Measurements from ENCODE around the gene PDE10A. TPM values are rescaled to one million over a fixed set of nuclear protein-coding genes. Genes with fewer than 3 reads are reported as not detected.

PDE10A gene
- total and polyA plus RNA-seq, 4 experiments from 2014 or later, result not detected

- Histone ChIP-seq H3K4me1 (ENCODE audit: insufficient read depth, low read length) (no peaks in the 10 kb centered on the region), H3K27ac (ENCODE audit: low read depth, low read length) (no peak overlapping the region), H3K4me3 (ENCODE audit: low read length in 2 of 2) (no peak overlapping the region), H3K36me3 (ENCODE audit: insufficient read depth, low read length) (no peaks in the 10 kb centered on the region), H3K27me3 (ENCODE audit: insufficient read depth, low read length) (no peaks in the 10 kb centered on the region), H3K9me3 (ENCODE audit: control insufficient read depth in 1 of 2, low read length in 2 of 2) (no peaks in the 10 kb centered on the region)
- no peak overlapping the region for H3K4me3 Mint-ChIP-seq
- H3K27ac Mint-ChIP-seq, result no peak overlapping the region
- ChIA-PET CTCF (ENCODE audit: partially characterized antibody) (no interaction called here), POLR2A (ENCODE audit: partially characterized antibody) (no interaction called here)
- intact Hi-C loops (cut with micrococcal nuclease), result no loop called here
- no peak for DNase-seq
- peaks cover 0 to 2% (median 0%) of the 10 kb centered on the region in 8 donors for H3K9me3 Mint-ChIP-seq
- no peaks in the 10 kb centered on the region for H3K27me3 Mint-ChIP-seq
- no peaks in the 10 kb centered on the region for H3K36me3 Mint-ChIP-seq
- no peaks in the 10 kb centered on the region for H3K4me1 Mint-ChIP-seq
Measured at GRCh38 chr6:165574220-165575157, 88.6 kb downstream of the PDE10A start.

GRCh38 chr6:165573671-165574070 is 89.4 kb downstream of the PDE10A start:
- H3K4me1 ChIP-seq (ENCODE audit: insufficient read depth, low read length), result no peaks in the 10 kb centered on the region
- Mint-ChIP-seq H3K4me3 (no peak overlapping the region), H3K9me3 (peaks cover 0 to 3% (median 0%) of the 10 kb centered on the region in 8 donors), H3K36me3 (no peaks in the 10 kb centered on the region), H3K27me3 (no peaks in the 10 kb centered on the region), H3K27ac (no peak overlapping the region), H3K4me1 (no peaks in the 10 kb centered on the region)
- H3K27ac ChIP-seq (ENCODE audit: low read depth, low read length), result no peak overlapping the region
- no peaks in the 10 kb centered on the region for H3K27me3 ChIP-seq (ENCODE audit: insufficient read depth, low read length)
- no peaks in the 10 kb centered on the region for H3K36me3 ChIP-seq (ENCODE audit: insufficient read depth, low read length)
- H3K4me3 ChIP-seq (ENCODE audit: low read length in 2 of 2), result no peak overlapping the region
- DNase-seq, result no peak
- no peaks in the 10 kb centered on the region for H3K9me3 ChIP-seq (ENCODE audit: control insufficient read depth in 1 of 2, low read length in 2 of 2)
- CTCF ChIA-PET (ENCODE audit: partially characterized antibody), result no interaction called here
- POLR2A ChIA-PET (ENCODE audit: partially characterized antibody), result no interaction called here
- intact Hi-C loops (cut with micrococcal nuclease), result no loop called here

GRCh38 chr6:165571721-165572132 is 91.3 kb downstream of the PDE10A start:
- no peak overlapping the region for H3K4me3 ChIP-seq (ENCODE audit: low read length in 2 of 2)
- DNase-seq, result no peak
- no peaks in the 10 kb centered on the region for H3K4me1 Mint-ChIP-seq
- no peak overlapping the region for H3K27ac Mint-ChIP-seq
- no peaks in the 10 kb centered on the region for H3K27me3 Mint-ChIP-seq
- no peaks in the 10 kb centered on the region for H3K27me3 ChIP-seq (ENCODE audit: insufficient read depth, low read length)
- no peaks in the 10 kb centered on the region for H3K9me3 ChIP-seq (ENCODE audit: control insufficient read depth in 1 of 2, low read length in 2 of 2)
- H3K36me3 Mint-ChIP-seq, result no peaks in the 10 kb centered on the region
- H3K4me3 Mint-ChIP-seq, result no peak overlapping the region
- intact Hi-C loops (cut with micrococcal nuclease), result no loop called here
- POLR2A ChIA-PET (ENCODE audit: partially characterized antibody), result no interaction called here
- no peaks in the 10 kb centered on the region for H3K4me1 ChIP-seq (ENCODE audit: insufficient read depth, low read length)
- CTCF ChIA-PET (ENCODE audit: partially characterized antibody), result no interaction called here
- H3K27ac ChIP-seq (ENCODE audit: low read depth, low read length), result no peak overlapping the region
- no peaks in the 10 kb centered on the region for H3K36me3 ChIP-seq (ENCODE audit: insufficient read depth, low read length)
- H3K9me3 Mint-ChIP-seq, result peaks cover 0 to 7% (median 0%) of the 10 kb centered on the region in 8 donors

GRCh38 chr6:165571068-165571682 is 91.9 kb downstream of the PDE10A start:
- no peak for DNase-seq
- no peaks in the 10 kb centered on the region for H3K27me3 Mint-ChIP-seq
- POLR2A ChIA-PET (ENCODE audit: partially characterized antibody), result no interaction called here

GRCh38 chr6:165568326-165568725 is 94.7 kb downstream of the PDE10A start:
- H3K4me3 ChIP-seq (ENCODE audit: low read length in 2 of 2), result no peak overlapping the region
- H3K27ac ChIP-seq (ENCODE audit: low read depth, low read length), result no peak overlapping the region
- H3K36me3 ChIP-seq (ENCODE audit: insufficient read depth, low read length), result no peaks in the 10 kb centered on the region
- ChIA-PET POLR2A (ENCODE audit: partially characterized antibody) (no interaction called here), CTCF (ENCODE audit: partially characterized antibody) (no interaction called here)
- H3K27ac Mint-ChIP-seq, result no peak overlapping the region
- H3K4me1 ChIP-seq (ENCODE audit: insufficient read depth, low read length), result no peaks in the 10 kb centered on the region
- H3K4me3 Mint-ChIP-seq, result no peak overlapping the region
- no peaks in the 10 kb centered on the region for H3K27me3 ChIP-seq (ENCODE audit: insufficient read depth, low read length)
- intact Hi-C loops (cut with micrococcal nuclease), result no loop called here
- H3K36me3 Mint-ChIP-seq, result no peaks in the 10 kb centered on the region
- H3K4me1 Mint-ChIP-seq, result no peaks in the 10 kb centered on the region
- H3K9me3 ChIP-seq (ENCODE audit: control insufficient read depth in 1 of 2, low read length in 2 of 2), result no peaks in the 10 kb centered on the region
- no peaks in the 10 kb centered on the region for H3K27me3 Mint-ChIP-seq
- peaks cover 0 to 7% (median 0%) of the 10 kb centered on the region in 8 donors for H3K9me3 Mint-ChIP-seq
- DNase-seq, result no peak

More at GRCh38 chr6:165571068-165571682, 91.9 kb downstream of the PDE10A start:
- no peak overlapping the region for H3K4me3 ChIP-seq (ENCODE audit: low read length in 2 of 2)
- H3K4me1 Mint-ChIP-seq, result no peaks in the 10 kb centered on the region
- H3K4me3 Mint-ChIP-seq, result no peak overlapping the region
- no peaks in the 10 kb centered on the region for H3K36me3 Mint-ChIP-seq
- H3K27me3 ChIP-seq (ENCODE audit: insufficient read depth, low read length), result no peaks in the 10 kb centered on the region
- no peak overlapping the region for H3K27ac Mint-ChIP-seq
- CTCF ChIA-PET (ENCODE audit: partially characterized antibody), result no interaction called here
- H3K9me3 Mint-ChIP-seq, result peaks cover 0 to 7% (median 0%) of the 10 kb centered on the region in 8 donors
- H3K36me3 ChIP-seq (ENCODE audit: insufficient read depth, low read length), result no peaks in the 10 kb centered on the region
- H3K9me3 ChIP-seq (ENCODE audit: control insufficient read depth in 1 of 2, low read length in 2 of 2), result no peaks in the 10 kb centered on the region
- intact Hi-C loops (cut with micrococcal nuclease), result no loop called here
- H3K27ac ChIP-seq (ENCODE audit: low read depth, low read length), result no peak overlapping the region
- H3K4me1 ChIP-seq (ENCODE audit: insufficient read depth, low read length), result no peaks in the 10 kb centered on the region

GRCh38 chr6:165566088-165566828 is 96.8 kb downstream of the PDE10A start:
- ChIA-PET CTCF (ENCODE audit: partially characterized antibody) (no interaction called here), POLR2A (ENCODE audit: partially characterized antibody) (no interaction called here)
- Histone ChIP-seq H3K27ac (ENCODE audit: low read depth, low read length) (no peak overlapping the region), H3K27me3 (ENCODE audit: insufficient read depth, low read length) (no peaks in the 10 kb centered on the region), H3K4me1 (ENCODE audit: insufficient read depth, low read length) (no peaks in the 10 kb centered on the region), H3K36me3 (ENCODE audit: insufficient read depth, low read length) (no peaks in the 10 kb centered on the region), H3K4me3 (ENCODE audit: low read length in 2 of 2) (no peak overlapping the region), H3K9me3 (ENCODE audit: control insufficient read depth in 1 of 2, low read length in 2 of 2) (no peaks in the 10 kb centered on the region)
- no peaks in the 10 kb centered on the region for H3K4me1 Mint-ChIP-seq
- no peak overlapping the region for H3K27ac Mint-ChIP-seq
- no peak overlapping the region for H3K4me3 Mint-ChIP-seq
- H3K9me3 Mint-ChIP-seq, result peaks cover 0 to 7% (median 0%) of the 10 kb centered on the region in 8 donors
- intact Hi-C loops (cut with micrococcal nuclease), result no loop called here
- H3K27me3 Mint-ChIP-seq, result no peaks in the 10 kb centered on the region
- no peaks in the 10 kb centered on the region for H3K36me3 Mint-ChIP-seq
- DNase-seq, result no peak

- H3K36me3 ChIP-seq (ENCODE audit: insufficient read depth, low read length), result no peaks in the 10 kb centered on the region
- intact Hi-C loops (cut with micrococcal nuclease), result no loop called here
- no peak overlapping the region for H3K27ac Mint-ChIP-seq
- H3K9me3 Mint-ChIP-seq, result peaks cover 0 to 3% (median 0%) of the 10 kb centered on the region in 8 donors
- H3K36me3 Mint-ChIP-seq, result no peaks in the 10 kb centered on the region
- ChIA-PET CTCF (ENCODE audit: partially characterized antibody) (no interaction called here), POLR2A (ENCODE audit: partially characterized antibody) (no interaction called here)
- no peaks in the 10 kb centered on the region for H3K4me1 Mint-ChIP-seq
- no peak overlapping the region for H3K4me3 Mint-ChIP-seq
- DNase-seq, result no peak
- no peak overlapping the region for H3K4me3 ChIP-seq (ENCODE audit: low read length in 2 of 2)
- H3K4me1 ChIP-seq (ENCODE audit: insufficient read depth, low read length), result no peaks in the 10 kb centered on the region
- H3K27me3 Mint-ChIP-seq, result no peaks in the 10 kb centered on the region
- no peaks in the 10 kb centered on the region for H3K27me3 ChIP-seq (ENCODE audit: insufficient read depth, low read length)
- no peak overlapping the region for H3K27ac ChIP-seq (ENCODE audit: low read depth, low read length)
- no peaks in the 10 kb centered on the region for H3K9me3 ChIP-seq (ENCODE audit: control insufficient read depth in 1 of 2, low read length in 2 of 2)
Measured at GRCh38 chr6:165562421-165563090, 100.5 kb downstream of the PDE10A start.
